Neuron (in vitro differentiated cells): ENCODE results near the gene IRF5.
"Not testable (repeated sequence)": the region's sequence is repeated elsewhere in the genome, so short reads cannot be mapped to it uniquely, and the experiment has no call there.

ENCODE experiments used
- H2AFZ ChIP-seq: one replicate; pipeline ENCODE4 v1.6.1; 2013; ENCODE audit warnings: low read depth, mild to moderate bottlenecking, inconsistent platforms, low read length, moderate library complexity
- H3K27me3 ChIP-seq: one replicate; pipeline ENCODE4 v1.6.1; 2013; ENCODE audit warnings: low read length; ENCODE audit not compliant: insufficient read depth
- H3K36me3 ChIP-seq: one replicate; pipeline ENCODE4 v1.6.1; 2013; ENCODE audit warnings: low read length; ENCODE audit not compliant: insufficient read depth
- H3K4me1 ChIP-seq: one replicate; pipeline ENCODE4 v1.6.1; 2013; ENCODE audit warnings: low read length; ENCODE audit not compliant: insufficient read depth
- H3K4me3 ChIP-seq: 2 replicates; pipeline ENCODE4 v1.5.1; 2013; ENCODE audit warnings: mild to moderate bottlenecking, low read length, moderate library complexity
- H3K9me3 ChIP-seq: one replicate; pipeline ENCODE4 v1.6.1; 2013; ENCODE audit warnings: low read length

The IRF5 gene

GRCh38 chr7:128911423-128912031 is 26.2 kb upstream of the IRF5 start:
- H2AFZ ChIP-seq = no peak overlapping the region
- H3K36me3 ChIP-seq = no peaks in the 10 kb centered on the region
- peaks cover 11% of the 10 kb centered on the region for H3K4me1 ChIP-seq
- peaks cover 67% of the 10 kb centered on the region for H3K27me3 ChIP-seq
- H3K9me3 ChIP-seq = peaks cover 2% of the 10 kb centered on the region
- H3K4me3 ChIP-seq = no peak overlapping the region

- peaks cover 7% of the 10 kb centered on the region for H3K9me3 ChIP-seq
- H3K4me3 ChIP-seq = no peak overlapping the region
- H2AFZ ChIP-seq = no peak overlapping the region
- peaks cover 11% of the 10 kb centered on the region for H3K4me1 ChIP-seq
- peaks cover 75% of the 10 kb centered on the region for H3K27me3 ChIP-seq
- no peaks in the 10 kb centered on the region for H3K36me3 ChIP-seq
Observed at GRCh38 chr7:128912281-128912680, 25.4 kb upstream of the IRF5 start.

GRCh38 chr7:128912709-128913495 is 24.8 kb upstream of the IRF5 start:
- Histone ChIP-seq H3K27me3 (peaks cover 76% of the 10 kb centered on the region), H3K4me1 (peaks cover 11% of the 10 kb centered on the region)
- H3K4me3 ChIP-seq, H2AFZ ChIP-seq, H3K9me3 ChIP-seq, H3K36me3 ChIP-seq: not testable (repeated sequence)

GRCh38 chr7:128913870-128914565 is 23.7 kb upstream of the IRF5 start:
- Histone ChIP-seq H2AFZ (no peak overlapping the region), H3K9me3 (peaks cover 7% of the 10 kb centered on the region), H3K36me3 (no peaks in the 10 kb centered on the region), H3K4me1 (peaks cover 7% of the 10 kb centered on the region), H3K4me3 (no peak overlapping the region), H3K27me3 (peaks cover 76% of the 10 kb centered on the region)

GRCh38 chr7:128914566-128915151 is 23.1 kb upstream of the IRF5 start:
- no peak overlapping the region for H3K4me3 ChIP-seq
- H3K4me1 ChIP-seq = peaks cover 2% of the 10 kb centered on the region
- no peak overlapping the region for H2AFZ ChIP-seq
- peaks cover 76% of the 10 kb centered on the region for H3K27me3 ChIP-seq
- H3K9me3 ChIP-seq = peaks cover 10% of the 10 kb centered on the region
- H3K36me3 ChIP-seq = no peaks in the 10 kb centered on the region

GRCh38 chr7:128915271-128915819 is 22.4 kb upstream of the IRF5 start:
- no peaks in the 10 kb centered on the region for H3K4me1 ChIP-seq
- H2AFZ ChIP-seq = no peak overlapping the region
- no peak overlapping the region for H3K4me3 ChIP-seq
- H3K9me3 ChIP-seq = peaks cover 10% of the 10 kb centered on the region
- H3K27me3 ChIP-seq = peaks cover 77% of the 10 kb centered on the region
- no peaks in the 10 kb centered on the region for H3K36me3 ChIP-seq

- H3K4me1 ChIP-seq = no peaks in the 10 kb centered on the region
- H3K36me3 ChIP-seq = no peaks in the 10 kb centered on the region
- peaks cover 10% of the 10 kb centered on the region for H3K9me3 ChIP-seq
- H2AFZ ChIP-seq = no peak overlapping the region
- peaks cover 76% of the 10 kb centered on the region for H3K27me3 ChIP-seq
- H3K4me3 ChIP-seq = no peak overlapping the region
Observed at GRCh38 chr7:128915841-128916642, 21.7 kb upstream of the IRF5 start.

- Histone ChIP-seq H3K9me3 (peaks cover 10% of the 10 kb centered on the region), H3K27me3 (peaks cover 73% of the 10 kb centered on the region), H3K36me3 (no peaks in the 10 kb centered on the region), H2AFZ (no peak overlapping the region), H3K4me1 (no peaks in the 10 kb centered on the region), H3K4me3 (no peak overlapping the region)
Observed at GRCh38 chr7:128916643-128916915, 21.1 kb upstream of the IRF5 start.

GRCh38 chr7:128917122-128917521 is 20.6 kb upstream of the IRF5 start:
- Histone ChIP-seq H3K9me3 (peaks cover 10% of the 10 kb centered on the region), H3K4me1 (no peaks in the 10 kb centered on the region), H3K36me3 (no peaks in the 10 kb centered on the region), H3K4me3 (no peak overlapping the region), H2AFZ (no peak overlapping the region), H3K27me3 (peaks cover 73% of the 10 kb centered on the region)

- Histone ChIP-seq H2AFZ (no peak overlapping the region), H3K27me3 (peaks cover 74% of the 10 kb centered on the region), H3K9me3 (peaks cover 10% of the 10 kb centered on the region), H3K4me1 (no peaks in the 10 kb centered on the region), H3K36me3 (no peaks in the 10 kb centered on the region), H3K4me3 (no peak overlapping the region)
Observed at GRCh38 chr7:128918016-128918665, 19.6 kb upstream of the IRF5 start.

- no peaks in the 10 kb centered on the region for H3K36me3 ChIP-seq
- H2AFZ ChIP-seq = no peak overlapping the region
- H3K4me3 ChIP-seq = no peak overlapping the region
- H3K4me1 ChIP-seq = no peaks in the 10 kb centered on the region
- H3K27me3 ChIP-seq = peaks cover 71% of the 10 kb centered on the region
- peaks cover 10% of the 10 kb centered on the region for H3K9me3 ChIP-seq
Observed at GRCh38 chr7:128919241-128919640, 18.5 kb upstream of the IRF5 start.
